H9 (cell line): Measurements from ENCODE around the gene ABCC3. TPM values are rescaled to one million over a fixed set of nuclear protein-coding genes. Genes with fewer than 3 reads are reported as not detected.

ENCODE experiments used
- DNase-seq: peaks from one replicate; pipeline ENCODE4 v3.0.0-alpha.2; 2017
- H2AFZ ChIP-seq: one replicate; pipeline ENCODE4 v1.6.1; 2013; ENCODE audit warnings: mild to moderate bottlenecking, low read length, control low read depth, moderate library complexity
- H2AK5ac ChIP-seq: 2 replicates; pipeline ENCODE4 v1.6.1; 2013; ENCODE audit warnings: low read length, control low read depth, mixed read lengths; ENCODE audit not compliant: insufficient read length
- H2BK120ac ChIP-seq: one replicate; pipeline ENCODE4 v1.6.1; 2013; ENCODE audit warnings: low read depth, mild to moderate bottlenecking, low read length, control low read depth, inconsistent platforms; ENCODE audit not compliant: poor library complexity, severe bottlenecking
- H2BK12ac ChIP-seq: 2 replicates; pipeline ENCODE4 v1.6.1; 2013; ENCODE audit warnings: low read length, control low read depth, mixed read lengths, low read depth; ENCODE audit not compliant: insufficient read length
- H2BK15ac ChIP-seq: 2 replicates; pipeline ENCODE4 v1.6.1; 2013; ENCODE audit warnings: low read depth, low read length, control low read depth
- H2BK20ac ChIP-seq: one replicate; pipeline ENCODE4 v1.6.1; 2013; ENCODE audit warnings: low read depth, mild to moderate bottlenecking, low read length, control low read depth, inconsistent platforms; ENCODE audit not compliant: poor library complexity, severe bottlenecking
- H2BK5ac ChIP-seq: 2 replicates; pipeline ENCODE4 v1.6.1; 2013; ENCODE audit warnings: low read length, control low read depth, mixed read lengths; ENCODE audit not compliant: insufficient read length
- H3K14ac ChIP-seq: 2 replicates; pipeline ENCODE4 v1.6.1; 2013; ENCODE audit warnings: low read length, control low read depth; ENCODE audit not compliant: insufficient read depth
- H3K18ac ChIP-seq: 2 replicates; pipeline ENCODE4 v1.6.1; 2013; ENCODE audit warnings: low read depth, mild to moderate bottlenecking, mixed read lengths, low read length, control low read depth; ENCODE audit not compliant: insufficient read length
- H3K23ac ChIP-seq: 2 replicates; pipeline ENCODE4 v1.6.1; 2013; ENCODE audit warnings: low read length, control low read depth, mixed read lengths, low read depth; ENCODE audit not compliant: insufficient read length
- H3K23me2 ChIP-seq: 2 replicates; pipeline ENCODE4 v1.6.1; 2013; ENCODE audit warnings: low read depth, mild to moderate bottlenecking, mixed read lengths, low read length, control low read depth; ENCODE audit not compliant: insufficient read length, poor library complexity, severe bottlenecking
- H3K27ac ChIP-seq: 2 replicates; pipeline ENCODE4 v1.5.1; 2013; ENCODE audit warnings: low read length, control low read depth, mixed read lengths, low read depth; ENCODE audit not compliant: insufficient read length
- H3K27me3 ChIP-seq: 2 replicates; pipeline ENCODE4 v1.6.1; 2013; ENCODE audit warnings: low read length, control low read depth, inconsistent platforms; ENCODE audit not compliant: insufficient read depth
- H3K4ac ChIP-seq: 2 replicates; pipeline ENCODE4 v1.6.1; 2013; ENCODE audit warnings: low read depth, mild to moderate bottlenecking, control low read depth, inconsistent platforms, low read length, moderate library complexity
- H3K4me1 ChIP-seq: 2 replicates; pipeline ENCODE4 v1.6.1; 2013; ENCODE audit warnings: low read length, control low read depth, inconsistent platforms; ENCODE audit not compliant: insufficient read depth
- H3K4me2 ChIP-seq: 2 replicates; pipeline ENCODE4 v1.6.1; 2013; ENCODE audit warnings: low read length, control low read depth, mixed read lengths; ENCODE audit not compliant: insufficient read length, insufficient read depth
- H3K56ac ChIP-seq: 2 replicates; pipeline ENCODE4 v1.6.1; 2013; ENCODE audit warnings: low read depth, mild to moderate bottlenecking, mixed read lengths, low read length, control low read depth; ENCODE audit not compliant: insufficient read length
- H3K79me1 ChIP-seq: 2 replicates; pipeline ENCODE4 v1.6.1; 2013; ENCODE audit warnings: low read depth, mild to moderate bottlenecking, moderate library complexity, low read length, control low read depth, inconsistent platforms; ENCODE audit not compliant: insufficient read depth, poor library complexity, severe bottlenecking
- H3K79me2 ChIP-seq: 2 replicates; pipeline ENCODE4 v1.6.1; 2013; ENCODE audit warnings: low read length, control low read depth, inconsistent platforms; ENCODE audit not compliant: insufficient read depth
- H3K9ac ChIP-seq: 2 replicates; pipeline ENCODE4 v1.6.1; 2013; ENCODE audit warnings: low read length, control low read depth, mixed read lengths; ENCODE audit not compliant: insufficient read length; ENCODE audit errors: extremely low read depth
- H3K9me3 ChIP-seq: one replicate; pipeline ENCODE4 v1.6.1; 2013; ENCODE audit warnings: low read depth, low read length, inconsistent platforms; ENCODE audit not compliant: control insufficient read depth
- H3T11ph ChIP-seq: one replicate; pipeline ENCODE4 v1.6.1; 2013; ENCODE audit warnings: mild to moderate bottlenecking, low read length, control low read depth, inconsistent platforms
- H4K20me1 ChIP-seq: one replicate; pipeline ENCODE4 v1.6.1; 2013; ENCODE audit not compliant: control insufficient read depth, insufficient read length, insufficient read depth
- H4K5ac ChIP-seq: 2 replicates; pipeline ENCODE4 v1.6.1; 2013; ENCODE audit warnings: low read depth, mild to moderate bottlenecking, mixed read lengths, low read length, control low read depth; ENCODE audit not compliant: insufficient read length
- H4K8ac ChIP-seq: replicated peaks from 2 replicates; pipeline ENCODE4 v1.6.1; 2013; ENCODE audit warnings: low read length, control low read depth, mixed read lengths, low read depth; ENCODE audit not compliant: insufficient read length
- H4K91ac ChIP-seq: 2 replicates; pipeline ENCODE4 v1.6.1; 2013; ENCODE audit warnings: low read depth, mild to moderate bottlenecking, moderate library complexity, mixed read lengths, low read length, control low read depth; ENCODE audit not compliant: insufficient read length
- H3K27ac Mint-ChIP-seq, 3 experiments: 2 replicates in 2 of 3; 3 replicates in 1 of 3; pipeline ENCODE4 v1.8.0; 2020 to 2021; ENCODE audit warnings: mixed read lengths in 3 of 3, mild to moderate bottlenecking in 1 of 3, moderate library complexity in 1 of 3
- H3K27me3 Mint-ChIP-seq: 2 replicates; pipeline ENCODE4 v1.8.0; 2021; ENCODE audit warnings: low read depth, mild to moderate bottlenecking, moderate library complexity, mixed read lengths
- H3K36me3 Mint-ChIP-seq, 3 experiments: 2 replicates in 2 of 3; 3 replicates in 1 of 3; pipeline ENCODE4 v1.8.0; 2020 to 2021; ENCODE audit warnings: low read depth in 3 of 3, mixed read lengths in 3 of 3; ENCODE audit not compliant: insufficient read depth in 1 of 3
- H3K4me1 Mint-ChIP-seq, 2 experiments: 2 replicates each; pipeline ENCODE4 v1.8.0; 2020; ENCODE audit warnings: mixed read lengths in 2 of 2
- H3K4me3 Mint-ChIP-seq, 2 experiments: 2 replicates in 1 of 2; 3 replicates in 1 of 2; pipeline ENCODE4 v1.8.0; 2020 to 2021; ENCODE audit warnings: mild to moderate bottlenecking in 2 of 2, mixed read lengths in 2 of 2, moderate library complexity in 1 of 2
- H3K9me3 Mint-ChIP-seq, 2 experiments: 2 replicates in 1 of 2; 3 replicates in 1 of 2; pipeline ENCODE4 v1.8.0; 2020; ENCODE audit warnings: mild to moderate bottlenecking in 2 of 2, mixed read lengths in 2 of 2, moderate library complexity in 1 of 2
- CTCF ChIP-seq: fragments of 200-600 bp; sonication (generic); conservative IDR thresholded peaks from 3 replicates; pipeline ENCODE4 v1.8.0; 2021; ENCODE audit warnings: antibody characterized with exemption, mild to moderate bottlenecking
- WGBS: extraction: QIAGEN DNeasy Blood & Tissue Kit; methylation state at CpG from one replicate; pipeline ENCODE4 v1.1.7; 2013; ENCODE audit warnings: missing lambda C conversion rate, low lambda C conversion rate, mixed read lengths; ENCODE audit not compliant: insufficient read length; ENCODE audit errors: extremely low coverage; 5-methylcytosine and 5-hydroxymethylcytosine counted together
- total RNA-seq: library from RNA; stranded (reverse); gene quantifications from 2 replicates; pipeline ENCODE4 v1.2.1, GENCODE V29; 2021

Gene ABCC3
- total RNA-seq, 1 experiment from 2014 or later: 0.31 TPM

- Histone ChIP-seq H2BK12ac (no peak overlapping the region), H3K23ac (no peak overlapping the region), H3T11ph (no peak overlapping the region), H4K8ac (no peak overlapping the region), H4K20me1 (no peaks in the 10 kb centered on the region), H4K91ac (no peak overlapping the region), H3K14ac (no peak overlapping the region), H3K56ac (no peak overlapping the region), H2AK5ac (no peak overlapping the region), H3K9ac (no peak overlapping the region), H3K79me1 (no peaks in the 10 kb centered on the region), H3K18ac (no peak overlapping the region), H2BK20ac (no peak overlapping the region), H2BK120ac (no peak overlapping the region), H3K79me2 (no peaks in the 10 kb centered on the region), H2BK5ac (no peak overlapping the region), H3K23me2 (no peaks in the 10 kb centered on the region), H3K4me2 (no peak overlapping the region), H3K9me3 (no peaks in the 10 kb centered on the region), H3K27me3 (no peaks in the 10 kb centered on the region), H2BK15ac (no peak overlapping the region), H3K4me1 (no peaks in the 10 kb centered on the region), H4K5ac (no peak overlapping the region), H3K27ac (no peak overlapping the region), H3K4ac (no peak overlapping the region), H2AFZ (no peak overlapping the region)
- Mint-ChIP-seq H3K9me3 (no peaks in the 10 kb centered on the region; a peak in 1 of 5 replicates), H3K27me3 (no peaks in the 10 kb centered on the region), H3K36me3 (peaks cover 0 to 2% (median 0%) of the 10 kb centered on the region in 3 experiments; a peak in 2 of 7 replicates), H3K27ac (peak overlapping the region in 1 of 3 experiments; percentile 28; a peak in 1 of 7 replicates), H3K4me3 (no peak overlapping the region), H3K4me1 (peaks cover 35 to 52% of the 10 kb centered on the region in 2 experiments)
- TF ChIP-seq CTCF: no peak
- WGBS: no CpG with 5 or more reads among the region's 16 CpGs
- peak; percentile 76 for DNase-seq
These were observed 52.8 kb downstream of the ABCC3 start for GRCh38 chr17:50687200-50688066.
